ENCODE measurements around the gene OR6M1.

The OR6M1 gene

DNA sequence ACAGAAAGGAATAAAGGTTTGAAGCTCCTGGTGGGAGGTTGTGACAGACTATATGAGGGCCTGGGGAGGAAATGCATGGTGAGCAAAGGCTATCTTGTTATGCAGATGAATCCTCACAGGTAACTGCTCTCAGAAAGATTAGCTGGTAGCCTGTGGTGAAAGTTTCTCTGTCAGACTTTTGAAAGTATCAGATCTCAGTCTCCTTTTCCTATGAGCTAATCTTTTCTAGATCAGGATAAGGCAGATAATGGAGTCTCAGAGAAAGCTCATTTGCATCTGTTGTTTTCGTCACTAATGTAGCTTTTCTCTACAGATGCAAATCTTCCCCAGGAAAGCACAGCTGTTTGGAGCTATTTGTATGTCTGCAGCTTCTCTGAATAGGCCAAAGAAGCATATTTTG lies 30.9 kb downstream of the OR6M1 start:
- no peak for DNase-seq

DNA sequence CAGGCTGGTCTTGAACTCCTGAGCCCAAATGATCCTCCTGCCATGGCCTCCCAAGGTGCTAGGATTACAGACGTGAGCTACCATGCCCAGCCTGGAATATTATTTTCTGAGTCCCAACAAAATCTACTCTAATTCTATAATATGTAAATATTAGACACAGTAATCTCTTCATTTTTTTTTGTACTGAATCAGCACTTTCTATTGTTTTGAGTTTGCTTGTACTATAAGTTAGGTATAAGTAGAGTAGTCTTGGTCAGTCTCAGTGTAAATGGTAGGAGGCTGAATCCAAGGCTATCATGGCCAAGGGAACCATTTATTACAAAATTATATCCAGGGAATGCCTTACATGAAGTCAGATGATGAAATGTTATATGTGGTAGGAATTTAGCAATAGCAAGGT lies 32.2 kb downstream of the OR6M1 start:
- DNase-seq: no peak

DNA sequence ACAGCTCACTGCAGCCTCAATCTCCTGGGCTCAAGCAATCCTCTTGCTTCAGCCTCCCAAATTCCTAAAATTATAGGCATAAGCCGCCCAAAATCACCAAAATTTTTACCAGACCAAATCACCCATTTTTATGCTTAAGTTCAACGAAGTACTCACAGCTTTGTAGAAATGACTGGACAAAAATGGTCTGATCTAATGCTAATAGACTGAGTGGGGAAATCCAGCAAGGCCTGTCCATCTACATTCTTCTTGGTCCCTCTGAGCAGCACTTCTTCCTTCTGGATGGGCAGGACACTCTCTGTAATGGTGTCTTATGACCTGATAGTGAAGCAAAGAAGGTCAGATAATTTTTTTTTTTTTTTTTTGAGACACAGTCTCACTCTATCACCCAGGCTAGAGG lies 33.1 kb downstream of the OR6M1 start:
- no peak for DNase-seq

DNA sequence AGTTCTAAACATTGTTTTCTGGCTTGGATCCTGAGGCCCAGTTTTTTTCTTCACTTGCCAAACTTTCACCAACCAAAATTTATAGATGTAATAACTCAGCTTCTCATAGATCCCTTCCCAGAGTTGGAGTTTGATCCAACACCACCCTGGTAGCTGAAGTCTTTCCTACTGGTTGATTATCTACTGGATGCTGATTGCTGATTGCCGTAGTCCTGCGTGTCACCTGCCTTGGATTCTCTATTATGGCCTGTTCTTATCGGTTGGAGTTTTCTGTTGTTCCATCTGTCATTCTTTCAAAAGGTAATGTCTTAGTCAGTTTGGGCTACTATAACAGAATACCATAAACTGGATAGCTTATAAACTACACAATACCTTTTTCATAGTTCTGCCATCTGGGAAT lies 34.5 kb downstream of the OR6M1 start:
- DNase-seq: no peak

DNA sequence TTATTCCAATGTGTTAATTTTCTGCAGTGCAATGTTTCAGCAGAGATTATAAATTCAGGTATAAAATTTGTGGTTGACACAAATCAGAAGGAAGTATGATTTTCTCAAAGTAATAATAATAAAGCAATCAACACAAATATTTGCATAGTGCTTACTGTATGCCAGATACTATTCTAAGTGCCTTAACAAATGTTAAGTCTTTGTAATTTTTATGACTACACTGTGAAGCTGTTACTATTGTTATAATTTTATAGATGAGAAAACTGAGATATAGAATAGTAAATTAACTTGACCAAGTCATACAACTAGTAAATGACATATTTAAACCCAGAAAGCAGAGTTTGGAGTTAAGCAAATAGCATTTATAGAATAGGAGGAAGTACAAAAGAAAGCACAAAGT lies 35.4 kb downstream of the OR6M1 start:
- no peak for DNase-seq

DNA sequence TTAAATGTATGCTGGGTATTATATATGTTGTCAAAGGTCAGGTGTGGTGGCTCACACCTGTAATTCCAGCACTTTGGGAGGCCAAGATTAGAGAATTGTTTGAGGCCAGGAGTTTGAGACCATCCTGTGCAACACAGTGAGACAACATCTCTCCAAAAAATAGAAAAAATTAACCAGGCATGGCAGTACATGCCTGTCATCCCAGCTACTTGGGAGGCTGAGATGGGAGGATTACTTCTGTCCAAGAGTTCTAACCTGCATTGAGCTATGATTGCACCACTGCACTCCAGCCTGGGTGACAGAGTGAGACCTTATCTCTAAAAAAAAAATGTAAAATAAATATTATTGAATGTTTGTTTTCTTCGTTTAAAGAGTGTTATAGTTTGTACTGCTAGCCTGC lies 40.5 kb downstream of the OR6M1 start:
- DNase-seq: no peak

DNA sequence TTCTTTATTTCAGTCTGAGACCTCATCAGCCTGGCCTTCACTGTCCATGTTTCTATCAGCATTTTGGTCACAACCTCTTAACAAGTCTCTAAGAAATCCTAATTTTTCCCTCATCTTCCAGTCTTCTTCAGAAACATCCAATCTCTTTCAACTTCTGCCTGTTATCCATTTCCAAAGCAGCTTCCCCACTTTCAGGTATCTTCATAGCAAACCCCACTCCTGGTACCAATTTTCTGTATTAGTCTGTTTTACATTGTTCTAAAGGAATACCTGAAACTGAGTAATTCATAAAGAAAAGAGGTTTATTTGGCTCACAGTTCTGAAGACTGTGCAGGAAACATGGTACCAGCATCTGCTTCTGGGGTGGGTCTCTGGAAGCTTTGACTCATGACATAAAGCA lies 43.7 kb downstream of the OR6M1 start:
- DNase-seq: no peak

DNA sequence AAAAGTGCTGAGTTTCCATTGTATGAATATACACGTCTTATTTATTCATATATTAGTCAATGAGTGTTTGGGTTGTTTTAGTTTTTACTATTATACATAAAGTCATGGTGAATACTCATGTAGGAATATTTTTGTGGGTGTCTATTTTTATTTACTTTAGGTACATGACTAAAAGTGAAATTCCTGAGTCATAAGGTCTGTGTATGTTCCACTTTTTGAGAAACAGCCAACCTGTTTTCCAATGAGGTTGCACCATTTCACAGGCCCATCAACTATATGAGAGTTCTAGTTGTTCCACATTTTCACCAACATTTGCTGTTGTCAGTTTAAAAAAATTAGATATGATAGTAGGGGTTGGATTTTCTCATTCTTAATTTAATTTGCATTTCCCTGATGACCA lies 45.3 kb downstream of the OR6M1 start:
- DNase-seq: no peak

DNA sequence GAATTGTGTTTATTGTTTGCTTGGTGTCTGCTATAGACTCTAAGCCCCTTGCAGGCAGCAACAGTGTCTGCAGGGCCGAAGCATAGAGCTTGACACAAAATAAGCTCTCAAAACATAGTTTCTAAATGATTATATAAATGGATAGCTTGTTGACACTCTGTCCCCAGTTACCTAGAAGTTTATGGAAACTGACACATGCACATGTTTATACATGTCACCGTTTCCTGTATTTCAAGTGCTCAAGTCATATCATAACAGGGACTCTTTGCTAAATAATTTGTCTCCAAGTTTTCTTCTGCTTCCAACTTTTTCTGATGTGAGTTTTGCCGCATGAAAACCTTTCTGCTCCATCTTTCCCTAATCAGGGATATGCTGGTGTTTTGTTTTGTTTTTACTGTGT lies 48.2 kb downstream of the OR6M1 start:
- no peak for DNase-seq

DNA sequence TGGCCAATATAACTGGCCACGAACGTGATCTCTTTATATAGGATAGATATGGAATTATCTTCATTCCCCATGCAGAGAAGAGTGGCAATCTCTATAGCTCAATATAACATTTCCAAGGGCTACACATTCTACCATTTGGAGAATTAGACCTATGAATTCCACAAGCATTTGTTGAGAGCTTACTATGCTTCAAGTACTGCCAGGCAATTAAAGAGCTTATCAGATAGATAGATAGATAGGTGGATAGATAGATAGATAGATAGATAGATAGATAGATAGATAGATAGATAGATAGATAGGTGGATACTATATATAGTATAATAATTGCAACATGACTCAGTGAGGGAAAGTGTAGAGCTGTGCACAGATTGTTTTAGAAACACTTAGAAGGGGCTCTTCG lies 50.3 kb downstream of the OR6M1 start:
- no peak for DNase-seq
